Measurements from ENCODE around the gene RNF166. TPM values are rescaled to one million over a fixed set of nuclear protein-coding genes. Genes with fewer than 3 reads are reported as not detected.

The RNF166 gene
- polyA plus RNA-seq, 3 donors, result 99.3 to 255 (median 120) TPM

DNA sequence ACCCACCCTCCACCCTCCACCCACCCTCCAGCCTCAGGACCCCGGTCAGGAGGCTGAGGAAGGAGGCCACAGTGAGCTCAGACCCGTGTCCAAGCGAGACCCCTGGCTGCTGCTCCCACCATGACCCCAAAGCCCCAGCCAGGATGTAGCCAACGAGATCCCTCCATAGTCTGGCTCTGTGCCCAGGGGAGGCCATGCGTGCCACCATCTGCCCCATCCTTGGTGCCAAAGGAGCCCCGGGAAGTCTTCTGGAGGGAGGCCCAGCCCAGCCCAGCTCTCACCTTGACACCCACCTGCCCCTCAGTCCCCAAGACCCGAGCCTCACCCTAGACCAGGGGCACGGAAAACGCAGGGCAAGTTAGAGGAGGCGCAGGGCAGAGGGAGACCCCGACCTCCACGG, 44.6 kb upstream of the RNF166 start:
- Mint-ChIP-seq H3K36me3 (peaks cover 12 to 55% of the 10 kb centered on the region in 2 donors), H3K4me3 (no peak overlapping the region), H3K27ac (no peak overlapping the region), H3K27me3 (ENCODE audit: low read depth in 3 of 3) (peaks cover 0 to 2% (median 2%) of the 10 kb centered on the region in 3 donors), H3K9me3 (peaks cover 0 to 1% (median 0%) of the 10 kb centered on the region in 7 donors), H3K4me1 (peaks cover 24% of the 10 kb centered on the region)
- peaks cover 8 to 10% of the 10 kb centered on the region in 2 donors for H3K4me1 ChIP-seq (ENCODE audit: control insufficient read depth in 1 of 2, insufficient read depth in 2 of 2, low read length in 2 of 2)
- H3K4me2 ChIP-seq (replicated peaks; ENCODE audit: extremely low read depth, low read length, poor library complexity, severe bottlenecking), result no peak overlapping the region
- TF ChIP-seq, protein P1, sequence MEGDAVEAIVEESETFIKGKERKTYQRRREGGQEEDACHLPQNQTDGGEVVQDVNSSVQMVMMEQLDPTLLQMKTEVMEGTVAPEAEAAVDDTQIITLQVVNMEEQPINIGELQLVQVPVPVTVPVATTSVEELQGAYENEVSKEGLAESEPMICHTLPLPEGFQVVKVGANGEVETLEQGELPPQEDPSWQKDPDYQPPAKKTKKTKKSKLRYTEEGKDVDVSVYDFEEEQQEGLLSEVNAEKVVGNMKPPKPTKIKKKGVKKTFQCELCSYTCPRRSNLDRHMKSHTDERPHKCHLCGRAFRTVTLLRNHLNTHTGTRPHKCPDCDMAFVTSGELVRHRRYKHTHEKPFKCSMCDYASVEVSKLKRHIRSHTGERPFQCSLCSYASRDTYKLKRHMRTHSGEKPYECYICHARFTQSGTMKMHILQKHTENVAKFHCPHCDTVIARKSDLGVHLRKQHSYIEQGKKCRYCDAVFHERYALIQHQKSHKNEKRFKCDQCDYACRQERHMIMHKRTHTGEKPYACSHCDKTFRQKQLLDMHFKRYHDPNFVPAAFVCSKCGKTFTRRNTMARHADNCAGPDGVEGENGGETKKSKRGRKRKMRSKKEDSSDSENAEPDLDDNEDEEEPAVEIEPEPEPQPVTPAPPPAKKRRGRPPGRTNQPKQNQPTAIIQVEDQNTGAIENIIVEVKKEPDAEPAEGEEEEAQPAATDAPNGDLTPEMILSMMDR (IDR thresholded peaks at IDR 0.05), result no peak
- H3K36me3 ChIP-seq (replicated peaks in 1 of 2; ENCODE audit: control insufficient read depth in 1 of 2, insufficient read depth in 2 of 2, low read length in 2 of 2), result peaks cover 19 to 52% of the 10 kb centered on the region in 2 donors
- no peaks in the 10 kb centered on the region for H3K9me3 ChIP-seq (replicated peaks in 1 of 2; ENCODE audit: control insufficient read depth in 1 of 2, insufficient read depth in 1 of 2, low read length in 2 of 2)
- no peak overlapping the region for H3K27ac ChIP-seq (ENCODE audit: low read depth in 1 of 2, low read length in 2 of 2)
- no peaks in the 10 kb centered on the region for H3K27me3 ChIP-seq (ENCODE audit: control insufficient read depth in 2 of 2, insufficient read depth in 2 of 2, low read length in 2 of 2)
- H3K9ac ChIP-seq (ENCODE audit: insufficient read depth, low read length, poor library complexity, severe bottlenecking), result no peak overlapping the region
- H4K20me1 ChIP-seq (ENCODE audit: insufficient read depth, low read length), result peaks cover 96% of the 10 kb centered on the region
- intact Hi-C loops (cut with micrococcal nuclease), result no loop called here
- DNase-seq, result no peak
- WGBS (ENCODE audit: insufficient coverage), result 92% methylated on average over 11 of the region's 12 CpGs
- no peak overlapping the region for H2AFZ ChIP-seq (ENCODE audit: insufficient read depth, low read depth, low read length, poor library complexity, severe bottlenecking)
- H3K4me3 ChIP-seq (replicated peaks in 1 of 3; ENCODE audit: low read depth in 2 of 3, low read length in 3 of 3), result no peak overlapping the region
- H3K79me2 ChIP-seq (ENCODE audit: insufficient read depth, low read length), result peaks cover 83% of the 10 kb centered on the region

DNA sequence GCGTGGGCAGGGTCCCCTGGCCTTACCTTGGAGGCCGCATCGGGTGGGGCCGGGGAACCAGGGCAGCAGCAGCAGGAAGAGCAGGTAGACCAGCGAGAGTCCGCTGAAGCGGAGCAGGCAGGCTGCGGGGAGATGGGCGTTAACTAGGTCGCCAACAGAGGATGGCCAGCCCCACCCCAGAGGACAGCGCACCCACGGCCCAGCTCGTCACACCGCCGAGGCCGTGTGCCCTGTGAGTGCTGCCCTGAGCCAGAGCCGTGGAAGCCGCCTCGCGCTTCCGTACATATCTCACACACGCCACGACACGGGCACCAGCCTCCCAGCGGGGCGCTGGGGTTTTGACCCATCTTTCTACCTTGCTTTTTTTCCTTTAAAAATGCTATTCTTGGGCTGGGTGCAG, 43.1 kb upstream of the RNF166 start:
- intact Hi-C loops (cut with micrococcal nuclease), result no loop called here
- Histone ChIP-seq H2AFZ (ENCODE audit: insufficient read depth, low read depth, low read length, poor library complexity, severe bottlenecking) (no peak overlapping the region), H3K4me3 (replicated peaks in 1 of 3; ENCODE audit: low read depth in 2 of 3, low read length in 3 of 3) (no peak overlapping the region), H3K79me2 (ENCODE audit: insufficient read depth, low read length) (peaks cover 78% of the 10 kb centered on the region), H3K36me3 (replicated peaks in 1 of 2; ENCODE audit: control insufficient read depth in 1 of 2, insufficient read depth in 2 of 2, low read length in 2 of 2) (peaks cover 16 to 44% of the 10 kb centered on the region in 2 donors), H3K27me3 (ENCODE audit: control insufficient read depth in 2 of 2, insufficient read depth in 2 of 2, low read length in 2 of 2) (no peaks in the 10 kb centered on the region), H3K9me3 (replicated peaks in 1 of 2; ENCODE audit: control insufficient read depth in 1 of 2, insufficient read depth in 1 of 2, low read length in 2 of 2) (no peaks in the 10 kb centered on the region), H3K4me2 (replicated peaks; ENCODE audit: extremely low read depth, low read length, poor library complexity, severe bottlenecking) (no peak overlapping the region), H3K27ac (ENCODE audit: low read depth in 1 of 2, low read length in 2 of 2) (no peak overlapping the region), H3K9ac (ENCODE audit: insufficient read depth, low read length, poor library complexity, severe bottlenecking) (no peak overlapping the region), H3K4me1 (ENCODE audit: control insufficient read depth in 1 of 2, insufficient read depth in 2 of 2, low read length in 2 of 2) (peaks cover 15 to 16% of the 10 kb centered on the region in 2 donors), H4K20me1 (ENCODE audit: insufficient read depth, low read length) (peaks cover 96% of the 10 kb centered on the region)
- peaks cover 0 to 3% (median 2%) of the 10 kb centered on the region in 3 donors for H3K27me3 Mint-ChIP-seq (ENCODE audit: low read depth in 3 of 3)
- H3K4me3 Mint-ChIP-seq, result no peak overlapping the region
- WGBS (ENCODE audit: insufficient coverage), result 96% methylated on average over 22 of the region's 26 CpGs
- TF ChIP-seq, protein P1 (IDR thresholded peaks at IDR 0.05), result no peak
- H3K4me1 Mint-ChIP-seq, result peaks cover 33% of the 10 kb centered on the region
- peak overlapping the region in 1 of 7 donors; percentile 12 for H3K27ac Mint-ChIP-seq
- no peak for DNase-seq
- H3K9me3 Mint-ChIP-seq, result peaks cover 0 to 1% (median 0%) of the 10 kb centered on the region in 7 donors
- H3K36me3 Mint-ChIP-seq, result peaks cover 12 to 50% of the 10 kb centered on the region in 2 donors

Measured in CD14-positive monocyte (primary cell).